Endothelial cell of umbilical vein (primary cell): ENCODE measurements around the gene METTL1. TPM values are rescaled to one million over a fixed set of nuclear protein-coding genes. Genes with fewer than 3 reads are reported as not detected.

Source experiments
- BruUV-seq: library from RNA; stranded (reverse); fragments of 400-500 nt; replicated peaks from 2 replicates; lab custom pipeline; 2021; lab: Mats Ljungman, UMichigan
- CTCF ChIA-PET: fragments of 300-600, 350-600 bp; sonication (Branson Sonifier 250); formaldehyde crosslinking; loops from one replicate; lab custom pipeline; 2021; ENCODE audit warnings: antibody characterized with exemption, inconsistent platforms; lab: Charles Lee
- POLR2A ChIA-PET: fragments of 300-600, 350-600 bp; sonication (Branson Sonifier 250); formaldehyde crosslinking; loops from one replicate; lab custom pipeline; 2021; ENCODE audit warnings: antibody characterized with exemption, inconsistent platforms; lab: Charles Lee
- DNase-seq: peaks from one replicate; pipeline ENCODE4 v3.0.0-alpha.2; 2011; ENCODE audit warnings: low read depth, low spot score
- FAIRE-seq: peaks from 2 replicates; lab custom pipeline; 2011; peaks lifted over from hg19 to GRCh38; lab: Jason Lieb, UNC
- H2AFZ ChIP-seq: 2 replicates; pipeline ENCODE4 v1.6.0; 2012; ENCODE audit warnings: low read depth, low read length, control low read depth, inconsistent platforms
- H3K27ac ChIP-seq: 2 replicates; pipeline ENCODE4 v1.5.1; 2011; ENCODE audit warnings: low read depth, mild to moderate bottlenecking, control low read depth, low read length, moderate library complexity; ENCODE audit not compliant: insufficient read depth
- H3K27me3 ChIP-seq, 2 experiments: 2 replicates each; pipeline versions ENCODE4 v1.6.0 to v1.6.1; 2011; ENCODE audit warnings: low read length in 2 of 2, mixed read lengths in 1 of 2; ENCODE audit not compliant: control insufficient read depth in 2 of 2, insufficient read depth in 2 of 2
- H3K36me3 ChIP-seq, 2 experiments: 2 replicates in 1 of 2; 3 replicates in 1 of 2; pipeline ENCODE4 v1.5.1; 2011; ENCODE audit warnings: low read length in 2 of 2, mild to moderate bottlenecking in 1 of 2, moderate library complexity in 1 of 2; ENCODE audit not compliant: control insufficient read depth in 2 of 2, insufficient read depth in 2 of 2; ENCODE audit errors: extremely low read depth in 1 of 2
- H3K4me1 ChIP-seq: 3 replicates; pipeline ENCODE4 v1.5.1; 2011; ENCODE audit warnings: mild to moderate bottlenecking, low read length; ENCODE audit not compliant: control insufficient read depth, insufficient read depth; ENCODE audit errors: extremely low read depth
- H3K4me2 ChIP-seq: 2 replicates; pipeline ENCODE4 v1.6.1; 2011; ENCODE audit warnings: low read length, control low read depth, mixed read lengths; ENCODE audit not compliant: insufficient read depth
- H3K4me3 ChIP-seq, 3 experiments: fragments of 200-600 bp in 1 of 3; sonication (generic), shearing (Covaris generic) in 1 of 3; replicated peaks in 1 of 3; 2 replicates each; pipeline ENCODE4 v1.5.1; 2011 to 2016; ENCODE audit warnings: control low read depth in 3 of 3, low read length in 3 of 3, mild to moderate bottlenecking in 2 of 3, inconsistent platforms in 1 of 3, low read depth in 1 of 3, moderate library complexity in 1 of 3; ENCODE audit not compliant: insufficient read depth in 1 of 3
- H3K79me2 ChIP-seq: 2 replicates; pipeline ENCODE4 v1.6.0; 2012; ENCODE audit warnings: low read length, inconsistent platforms; ENCODE audit not compliant: control insufficient read depth, insufficient read depth
- H3K9ac ChIP-seq: replicated peaks from 2 replicates; pipeline ENCODE3; 2011; ENCODE audit warnings: low read length, control low read depth; ENCODE audit not compliant: insufficient read depth; ENCODE audit errors: extremely low read depth
- H3K9me1 ChIP-seq: replicated peaks from 3 replicates; pipeline ENCODE4 v1.6.0; 2011; ENCODE audit warnings: mild to moderate bottlenecking, low read length; ENCODE audit not compliant: control insufficient read depth, insufficient read depth; ENCODE audit errors: extremely low read depth
- H3K9me3 ChIP-seq: replicated peaks from 2 replicates; pipeline ENCODE4 v1.5.1; 2012; ENCODE audit warnings: low read length, inconsistent platforms; ENCODE audit not compliant: control insufficient read depth, insufficient read depth
- H4K20me1 ChIP-seq: replicated peaks from 2 replicates; pipeline ENCODE3; 2011; ENCODE audit warnings: mild to moderate bottlenecking, low read length; ENCODE audit not compliant: control insufficient read depth, insufficient read depth; ENCODE audit errors: extremely low read depth
- EZH2 ChIP-seq: IDR thresholded peaks from 2 replicates; pipeline ENCODE4 v1.6.1; 2012; ENCODE audit warnings: borderline replicate concordance, low read depth, mild to moderate bottlenecking, moderate library complexity, low read length, inconsistent platforms; ENCODE audit not compliant: severe bottlenecking
- FOS ChIP-seq: IDR thresholded peaks from 2 replicates; pipeline ENCODE4 v1.6.1; 2011; ENCODE audit warnings: mild to moderate bottlenecking, low read length, moderate library complexity, borderline replicate concordance; ENCODE audit not compliant: insufficient read depth
- GATA2 ChIP-seq: IDR thresholded peaks from 2 replicates; pipeline ENCODE4 v1.7.0; 2011; ENCODE audit warnings: low read depth, mild to moderate bottlenecking, moderate library complexity, mixed read lengths, low read length; ENCODE audit not compliant: insufficient read length, insufficient read depth
- JUN ChIP-seq: IDR thresholded peaks from 2 replicates; pipeline ENCODE4 v1.6.1; 2011; ENCODE audit warnings: borderline replicate concordance, low read depth; ENCODE audit not compliant: insufficient read length, insufficient read depth
- dilution Hi-C: fragments of 300-500 bp; cut with MboI; formaldehyde crosslinking; loops from one replicate; pipeline ENCODE4 v1.15.0; 2019; ENCODE audit warnings: low sequenced_read_pairs; ENCODE audit not compliant: extremely low pct_ligation_motif_present
- intact Hi-C: fragments of 100-400 bp; cut with micrococcal nuclease; formaldehyde crosslinking; loops from one replicate; pipeline ENCODE4 v1.10.0; 2022
- polyA plus RNA-seq, 4 experiments: library from polyadenylated mRNA; depleted of rRNA in 3 of 4; stranded (reverse) in 3 of 4; unstranded in 1 of 4; fragments of >200 nt; gene quantifications; 2 replicates each; pipeline versions ENCODE4 v1.2.1 to v1.2.3, GENCODE V29; 2011 to 2012; ENCODE audit warnings: missing spikeins in 1 of 4
- total RNA-seq: library from RNA; stranded (reverse); gene quantifications from 2 replicates; pipeline ENCODE4 v1.2.3, GENCODE V29; 2021
- TF ChIP-seq, protein P1 (sequence below), 2 donors: IDR thresholded peaks; 1 replicate in 1 of 2; 2 replicates in 1 of 2; pipeline ENCODE4 v1.5.1; 2011; ENCODE audit warnings: low read length in 2 of 2, mild to moderate bottlenecking in 2 of 2, moderate library complexity in 2 of 2, control low read depth in 1 of 2, inconsistent platforms in 1 of 2, low read depth in 1 of 2; ENCODE audit not compliant: insufficient read depth in 1 of 2; ENCODE audit errors: extremely low read depth in 1 of 2

Gene METTL1
- total and polyA plus RNA-seq, 2 donors (not counting 3 experiments of a cell fraction or from before 2014, with no cell fraction given), result 23.6 to 24.3 TPM

DNA sequence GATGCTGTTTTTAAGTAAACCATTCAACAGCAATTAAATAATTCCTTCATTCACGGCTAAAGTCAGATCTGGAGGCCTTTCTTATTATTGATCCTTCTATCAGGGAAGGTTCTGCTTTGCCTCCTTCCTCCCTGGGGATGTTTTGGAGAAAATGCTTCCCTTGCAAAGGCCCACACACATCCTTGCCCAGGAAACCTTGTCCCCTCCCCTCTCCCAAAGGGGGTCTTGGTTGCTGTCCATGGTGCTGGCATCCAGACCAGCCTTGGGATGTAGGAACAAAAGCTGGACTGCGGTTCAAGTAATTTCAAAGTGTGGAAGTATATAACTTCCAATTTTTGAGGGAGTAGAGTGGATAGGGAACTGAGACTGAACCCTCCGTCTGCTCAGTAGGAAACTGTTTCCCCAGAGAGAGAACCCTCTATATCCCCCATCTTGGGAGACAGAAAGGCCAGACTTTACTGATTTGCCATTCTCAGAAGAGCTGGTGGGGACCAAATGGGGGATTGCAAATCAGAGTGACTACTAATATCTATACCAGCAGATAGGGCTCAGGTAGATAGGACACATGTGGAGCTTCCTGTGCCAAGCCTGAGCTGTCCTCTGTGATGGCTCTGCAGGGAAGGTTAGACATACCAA is 11.4 kb downstream of the METTL1 start:
- Histone ChIP-seq H3K9ac (no peak overlapping the region), H2AFZ (no peak overlapping the region), H3K79me2 (no peaks in the 10 kb centered on the region), H3K4me1 (peaks cover 12% of the 10 kb centered on the region), H3K27ac (no peak overlapping the region), H3K4me3 (no peak overlapping the region), H3K9me1 (no peaks in the 10 kb centered on the region), H4K20me1 (no peaks in the 10 kb centered on the region), H3K36me3 (no peaks in the 10 kb centered on the region), H3K9me3 (no peaks in the 10 kb centered on the region), H3K4me2 (no peak overlapping the region), H3K27me3 (peaks cover 32 to 38% of the 10 kb centered on the region in 2 experiments)
- no peak for FAIRE-seq
- dilution Hi-C loops (no loop called here), intact Hi-C loops (no loop called here)
- no TSS peak for BruUV-seq
- CTCF ChIA-PET, result interaction anchor here (0.9 to 2.8 kb wide), 4 partner anchors 8 to 63 kb away, joined by 3 to 12 read pairs (median 4); partner anchors contain the start of genes EEF1AKMT3, METTL1 and TSPAN31
- TF ChIP-seq EZH2 (peak; percentile 49), JUN (no peak), GATA2 (no peak)
- no peak for DNase-seq
- POLR2A ChIA-PET, result no interaction called here

GRCh38 chr12:57759360-57759980 is 12.4 kb downstream of the METTL1 start:
- no TSS peak for BruUV-seq
- Histone ChIP-seq H3K4me3 (no peak overlapping the region), H3K4me2 (no peak overlapping the region), H3K9me3 (no peaks in the 10 kb centered on the region), H2AFZ (no peak overlapping the region), H3K36me3 (no peaks in the 10 kb centered on the region), H3K79me2 (no peaks in the 10 kb centered on the region), H3K9ac (no peak overlapping the region), H3K9me1 (no peaks in the 10 kb centered on the region), H3K27me3 (peaks cover 29 to 30% of the 10 kb centered on the region in 2 experiments), H4K20me1 (no peaks in the 10 kb centered on the region), H3K4me1 (peaks cover 4% of the 10 kb centered on the region), H3K27ac (no peak overlapping the region)
- FAIRE-seq (peak; percentile 31), DNase-seq (no peak)
- ChIA-PET POLR2A (no interaction called here), CTCF (interaction anchor here (0.6 to 2.8 kb wide), 9 partner anchors 9 to 195 kb away, joined by 3 to 12 read pairs (median 3); partner anchors contain the start of genes EEF1AKMT3, METTL1, TSFM and TSPAN31)
- TF ChIP-seq, protein P1, sequence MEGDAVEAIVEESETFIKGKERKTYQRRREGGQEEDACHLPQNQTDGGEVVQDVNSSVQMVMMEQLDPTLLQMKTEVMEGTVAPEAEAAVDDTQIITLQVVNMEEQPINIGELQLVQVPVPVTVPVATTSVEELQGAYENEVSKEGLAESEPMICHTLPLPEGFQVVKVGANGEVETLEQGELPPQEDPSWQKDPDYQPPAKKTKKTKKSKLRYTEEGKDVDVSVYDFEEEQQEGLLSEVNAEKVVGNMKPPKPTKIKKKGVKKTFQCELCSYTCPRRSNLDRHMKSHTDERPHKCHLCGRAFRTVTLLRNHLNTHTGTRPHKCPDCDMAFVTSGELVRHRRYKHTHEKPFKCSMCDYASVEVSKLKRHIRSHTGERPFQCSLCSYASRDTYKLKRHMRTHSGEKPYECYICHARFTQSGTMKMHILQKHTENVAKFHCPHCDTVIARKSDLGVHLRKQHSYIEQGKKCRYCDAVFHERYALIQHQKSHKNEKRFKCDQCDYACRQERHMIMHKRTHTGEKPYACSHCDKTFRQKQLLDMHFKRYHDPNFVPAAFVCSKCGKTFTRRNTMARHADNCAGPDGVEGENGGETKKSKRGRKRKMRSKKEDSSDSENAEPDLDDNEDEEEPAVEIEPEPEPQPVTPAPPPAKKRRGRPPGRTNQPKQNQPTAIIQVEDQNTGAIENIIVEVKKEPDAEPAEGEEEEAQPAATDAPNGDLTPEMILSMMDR (IDR thresholded peaks at IDR 0.05; ENCODE audit: extremely low read depth in 1 of 2, insufficient read depth in 1 of 2, low read depth in 1 of 2, low read length in 2 of 2), result peak in 1 of 2 donors; percentile 36
- TF ChIP-seq JUN (no peak), FOS (no peak)
- dilution Hi-C loops, result no loop called here
- intact Hi-C loops, result no loop called here
